Naive thymus-derived CD4-positive, alpha-beta T cell (primary cell): Measurements from ENCODE around the gene GPR161. TPM values are rescaled to one million over a fixed set of nuclear protein-coding genes. Genes with fewer than 3 reads are reported as not detected.

Experiments used
- ATAC-seq: fragments of 150-1000 bp; cut with Tn5 transposase; 2 replicates; pipeline ENCODE4 v1.10.0; 2021; ENCODE audit warnings: mild to moderate bottlenecking, moderate library complexity
- CTCF ChIA-PET: fragments of 350-600 bp; sonication (Branson Sonifier 250); formaldehyde crosslinking; loops from one replicate; lab custom pipeline; 2021; ENCODE audit warnings: antibody characterized with exemption; lab: Charles Lee
- POLR2A ChIA-PET: fragments of 350-600 bp; sonication (Branson Sonifier 250); formaldehyde crosslinking; loops from one replicate; lab custom pipeline; 2021; ENCODE audit warnings: antibody characterized with exemption, inconsistent platforms; lab: Charles Lee
- DNase-seq, 9 donors: peaks; one replicate each; pipeline versions ENCODE4 v3.0.0 to v3.0.0-alpha.2; 2020 to 2022; ENCODE audit warnings: mixed read lengths in 1 of 9
- H3K27ac ChIP-seq: one replicate; pipeline ENCODE4 v1.7.0; 2013; ENCODE audit warnings: mild to moderate bottlenecking, low read depth, low read length, moderate library complexity
- H3K27me3 ChIP-seq, 2 donors: one replicate each; pipeline ENCODE4 v1.7.0; 2013; ENCODE audit warnings: low read length in 2 of 2, mild to moderate bottlenecking in 2 of 2, moderate library complexity in 2 of 2; ENCODE audit not compliant: control insufficient read depth in 2 of 2, insufficient read depth in 2 of 2
- H3K36me3 ChIP-seq, 3 experiments: 1 replicate in 2 of 3; 2 replicates in 1 of 3; pipeline ENCODE4 v1.7.0; 2013; ENCODE audit warnings: low read length in 3 of 3, mild to moderate bottlenecking in 3 of 3, moderate library complexity in 1 of 3; ENCODE audit not compliant: insufficient read depth in 3 of 3, control insufficient read depth in 2 of 3
- H3K4me1 ChIP-seq, 2 donors: one replicate each; pipeline ENCODE4 v1.7.0; 2013; ENCODE audit warnings: low read length in 2 of 2, mild to moderate bottlenecking in 2 of 2, moderate library complexity in 1 of 2; ENCODE audit not compliant: control insufficient read depth in 2 of 2, insufficient read depth in 2 of 2
- H3K4me3 ChIP-seq: 2 replicates; pipeline ENCODE4 v1.7.0; 2013; ENCODE audit warnings: mild to moderate bottlenecking, low read length
- H3K9me3 ChIP-seq, 3 experiments: 1 replicate in 2 of 3; 2 replicates in 1 of 3; pipeline ENCODE4 v1.7.0; 2013; ENCODE audit warnings: low read length in 3 of 3; ENCODE audit not compliant: control insufficient read depth in 2 of 3
- H3K27ac Mint-ChIP-seq, 9 donors: one replicate each; pipeline ENCODE4 v1.8.0; 2020 to 2022; ENCODE audit warnings: mixed read lengths in 9 of 9, mild to moderate bottlenecking in 8 of 9, moderate library complexity in 5 of 9, inconsistent platforms in 2 of 9
- H3K27me3 Mint-ChIP-seq, 5 donors: one replicate each; pipeline ENCODE4 v1.8.0; 2021 to 2022; ENCODE audit warnings: mixed read lengths in 5 of 5, mild to moderate bottlenecking in 1 of 5
- H3K36me3 Mint-ChIP-seq, 5 donors: one replicate each; pipeline ENCODE4 v1.8.0; 2020 to 2022; ENCODE audit warnings: mixed read lengths in 5 of 5, mild to moderate bottlenecking in 3 of 5, inconsistent platforms in 1 of 5
- H3K4me1 Mint-ChIP-seq, 7 donors: one replicate each; pipeline ENCODE4 v1.8.0; 2020 to 2022; ENCODE audit warnings: mixed read lengths in 7 of 7, mild to moderate bottlenecking in 3 of 7, inconsistent platforms in 1 of 7
- H3K4me3 Mint-ChIP-seq, 10 donors: one replicate each; pipeline ENCODE4 v1.8.0; 2020 to 2022; ENCODE audit warnings: mild to moderate bottlenecking in 10 of 10, mixed read lengths in 10 of 10, moderate library complexity in 6 of 10, inconsistent platforms in 2 of 10
- H3K9me3 Mint-ChIP-seq, 11 donors: one replicate each; pipeline ENCODE4 v1.8.0; 2020 to 2022; ENCODE audit warnings: mixed read lengths in 11 of 11, mild to moderate bottlenecking in 4 of 11, inconsistent platforms in 1 of 11, moderate library complexity in 1 of 11
- intact Hi-C, 2 donors: fragments of 100-400 bp; cut with micrococcal nuclease; formaldehyde crosslinking; loops; one replicate each; pipeline ENCODE4 v1.15.1; 2023
- polyA plus RNA-seq, 2 donors: library from polyadenylated mRNA; unstranded; fragments of 300-500 nt; fragmentation: Illumina TruSeq; gene quantifications; one replicate each; pipeline ENCODE4 v1.2.3, GENCODE V29; 2021
- total RNA-seq, 6 experiments: library from RNA in 5 of 6; stranded (reverse) in 5 of 6; gene quantifications; 1 replicate in 5 of 6; 2 replicates in 1 of 6; pipeline ENCODE4 v1.2.3 and lab custom pipeline; 2021 to 2026

Gene GPR161
- total and polyA plus RNA-seq, 7 experiments from 2014 or later = 0.05 to 0.60 (median 0.17) TPM; not detected in 3

- Mint-ChIP-seq H3K4me1 (peaks cover 0 to 14% (median 5%) of the 10 kb centered on the region in 7 donors), H3K9me3 (peaks cover 0 to 2% (median 0%) of the 10 kb centered on the region in 11 donors), H3K4me3 (no peak overlapping the region), H3K27ac (no peak overlapping the region), H3K36me3 (peaks cover 0 to 4% (median 0%) of the 10 kb centered on the region in 5 donors), H3K27me3 (peaks cover 7 to 15% (median 8%) of the 10 kb centered on the region in 5 donors)
- H3K9me3 ChIP-seq = no peaks in the 10 kb centered on the region
- ChIA-PET CTCF (interaction anchor here (0.5 to 1.5 kb wide), 2 partner anchors 18 to 1240 kb away, joined by 3 read pairs; no protein-coding TSS in a partner anchor), POLR2A (interaction anchor here (1.7 kb wide), 1 partner anchor 48 kb away, joined by 7 read pairs; the partner anchor contains the start of gene SFT2D2)
- peaks cover 0 to 5% (median 0%) of the 10 kb centered on the region in 3 experiments for H3K36me3 ChIP-seq
- intact Hi-C loops = loop anchor here (1.0 to 10.0 kb wide), 19 partner anchors 41 to 1897 kb away; partner anchors contain the start of genes DCAF6 (in 2 of the 2), ATP1B1 (in 1 of the 2), BLZF1 (in 1 of the 2) and GPR161 (in 1 of the 2)
- H3K27me3 ChIP-seq = no peaks in the 10 kb centered on the region
- no peak for DNase-seq
- ATAC-seq = no peak
- H3K27ac ChIP-seq = peak overlapping the region; percentile 96
- H3K4me3 ChIP-seq = peak overlapping the region; percentile 80
- peaks cover 14 to 16% of the 10 kb centered on the region in 2 donors for H3K4me1 ChIP-seq
These were observed 41.5 kb upstream of the GPR161 start for GRCh38 chr1:168178227-168178637.

GRCh38 chr1:168172250-168172915 lies 35.7 kb upstream of the GPR161 start:
- Histone ChIP-seq H3K4me3 (no peak overlapping the region), H3K27me3 (no peaks in the 10 kb centered on the region), H3K9me3 (no peaks in the 10 kb centered on the region), H3K27ac (no peak overlapping the region), H3K36me3 (no peaks in the 10 kb centered on the region), H3K4me1 (no peaks in the 10 kb centered on the region)
- no peak overlapping the region for H3K27ac Mint-ChIP-seq
- intact Hi-C loops = loop anchor here in 1 of 2 donors (10.0 kb wide), 2 partner anchors 368 to 1312 kb away; partner anchors contain the start of gene SLC19A2
- peaks cover 0 to 2% (median 0%) of the 10 kb centered on the region in 11 donors for H3K9me3 Mint-ChIP-seq
- H3K4me3 Mint-ChIP-seq = no peak overlapping the region
- POLR2A ChIA-PET = interaction anchor here (0.7 kb wide), 1 partner anchor 231 kb away, joined by 3 read pairs; no protein-coding TSS in a partner anchor
- no peak for ATAC-seq
- H3K27me3 Mint-ChIP-seq = peaks cover 12 to 27% (median 16%) of the 10 kb centered on the region in 5 donors
- DNase-seq = no peak
- H3K4me1 Mint-ChIP-seq = peaks cover 0 to 1% (median 0%) of the 10 kb centered on the region in 7 donors
- H3K36me3 Mint-ChIP-seq = peaks cover 0 to 4% (median 0%) of the 10 kb centered on the region in 5 donors
- CTCF ChIA-PET = interaction anchor here (0.6 to 0.8 kb wide), 2 partner anchors 67 to 536 kb away, joined by 5 read pairs; no protein-coding TSS in a partner anchor

- no peaks in the 10 kb centered on the region for H3K9me3 ChIP-seq
- CTCF ChIA-PET = no interaction called here
- Mint-ChIP-seq H3K4me3 (no peak overlapping the region), H3K36me3 (peaks cover 0 to 4% (median 0%) of the 10 kb centered on the region in 5 donors), H3K9me3 (peaks cover 0 to 2% (median 0%) of the 10 kb centered on the region in 11 donors), H3K27me3 (peaks cover 12 to 27% (median 16%) of the 10 kb centered on the region in 5 donors), H3K4me1 (peaks cover 0 to 1% (median 0%) of the 10 kb centered on the region in 7 donors), H3K27ac (no peak overlapping the region)
- ATAC-seq = no peak
- no peaks in the 10 kb centered on the region for H3K4me1 ChIP-seq
- DNase-seq = no peak
- H3K27ac ChIP-seq = no peak overlapping the region
- H3K4me3 ChIP-seq = no peak overlapping the region
- intact Hi-C loops = loop anchor here in 1 of 2 donors (10.0 kb wide), 2 partner anchors 366 to 1314 kb away; partner anchors contain the start of gene SLC19A2
- H3K36me3 ChIP-seq = no peaks in the 10 kb centered on the region
- H3K27me3 ChIP-seq = no peaks in the 10 kb centered on the region
- POLR2A ChIA-PET = interaction anchor here (0.6 kb wide), 1 partner anchor 11 kb away, joined by 7 read pairs; no protein-coding TSS in a partner anchor
These were observed 34.1 kb upstream of the GPR161 start for GRCh38 chr1:168170564-168171508.

- Mint-ChIP-seq H3K9me3 (no peaks in the 10 kb centered on the region), H3K27me3 (peaks cover 3 to 16% (median 12%) of the 10 kb centered on the region in 5 donors), H3K36me3 (no peaks in the 10 kb centered on the region), H3K27ac (no peak overlapping the region), H3K4me3 (no peak overlapping the region), H3K4me1 (peaks cover 0 to 2% (median 0%) of the 10 kb centered on the region in 7 donors)
- intact Hi-C loops = no loop called here
- no peak overlapping the region for H3K4me3 ChIP-seq
- ChIA-PET CTCF (no interaction called here), POLR2A (no interaction called here)
- H3K27me3 ChIP-seq = no peaks in the 10 kb centered on the region
- DNase-seq = no peak
- no peaks in the 10 kb centered on the region for H3K36me3 ChIP-seq
- no peak overlapping the region for H3K27ac ChIP-seq
- H3K4me1 ChIP-seq = no peaks in the 10 kb centered on the region
- H3K9me3 ChIP-seq = no peaks in the 10 kb centered on the region
- no peak for ATAC-seq
These were observed 31.1 kb upstream of the GPR161 start for GRCh38 chr1:168167806-168168205.

GRCh38 chr1:168164771-168165170 lies 28.0 kb upstream of the GPR161 start:
- H3K27ac Mint-ChIP-seq = no peak overlapping the region
- H3K4me3 ChIP-seq = no peak overlapping the region
- H3K4me1 ChIP-seq = no peaks in the 10 kb centered on the region
- ATAC-seq (no peak), DNase-seq (no peak)
- no peak overlapping the region for H3K27ac ChIP-seq
- peaks cover 0 to 2% (median 0%) of the 10 kb centered on the region in 7 donors for H3K4me1 Mint-ChIP-seq
- no peak overlapping the region for H3K4me3 Mint-ChIP-seq
- ChIA-PET CTCF (no interaction called here), POLR2A (no interaction called here)
- no peaks in the 10 kb centered on the region for H3K36me3 ChIP-seq
- peaks cover 0 to 13% (median 0%) of the 10 kb centered on the region in 3 experiments for H3K9me3 ChIP-seq
- H3K27me3 Mint-ChIP-seq = peaks cover 8 to 29% (median 12%) of the 10 kb centered on the region in 5 donors
- no peaks in the 10 kb centered on the region for H3K27me3 ChIP-seq
- intact Hi-C loops = no loop called here
- H3K9me3 Mint-ChIP-seq = peaks cover 5 to 26% (median 11%) of the 10 kb centered on the region in 11 donors
- H3K36me3 Mint-ChIP-seq = peaks cover 0 to 15% (median 8%) of the 10 kb centered on the region in 5 donors

- Mint-ChIP-seq H3K36me3 (peaks cover under 1 to 18% (median 9%) of the 10 kb centered on the region in 5 donors), H3K27ac (no peak overlapping the region), H3K9me3 (peaks cover 9 to 37% (median 16%) of the 10 kb centered on the region in 11 donors), H3K27me3 (peaks cover 12 to 29% (median 16%) of the 10 kb centered on the region in 5 donors), H3K4me3 (no peak overlapping the region), H3K4me1 (peaks cover 0 to 2% (median 0%) of the 10 kb centered on the region in 7 donors)
- H3K9me3 ChIP-seq = peaks cover 0 to 13% (median 0%) of the 10 kb centered on the region in 3 experiments
- no peaks in the 10 kb centered on the region for H3K36me3 ChIP-seq
- CTCF ChIA-PET = no interaction called here
- no peaks in the 10 kb centered on the region for H3K27me3 ChIP-seq
- DNase-seq = no peak
- no peaks in the 10 kb centered on the region for H3K4me1 ChIP-seq
- H3K27ac ChIP-seq = no peak overlapping the region
- intact Hi-C loops = no loop called here
- POLR2A ChIA-PET = interaction anchor here (0.6 kb wide), 1 partner anchor 966 kb away, joined by 4 read pairs; no protein-coding TSS in a partner anchor
- ATAC-seq = no peak
- no peak overlapping the region for H3K4me3 ChIP-seq
These were observed 26.9 kb upstream of the GPR161 start for GRCh38 chr1:168163670-168164069.
